ENCODE data around the gene RAPGEF3. TPM values are rescaled to one million over a fixed set of nuclear protein-coding genes. Genes with fewer than 3 reads are reported as not detected.

Gene RAPGEF3
- total RNA-seq, 1 donor from 2014 or later = 165 TPM

DNA sequence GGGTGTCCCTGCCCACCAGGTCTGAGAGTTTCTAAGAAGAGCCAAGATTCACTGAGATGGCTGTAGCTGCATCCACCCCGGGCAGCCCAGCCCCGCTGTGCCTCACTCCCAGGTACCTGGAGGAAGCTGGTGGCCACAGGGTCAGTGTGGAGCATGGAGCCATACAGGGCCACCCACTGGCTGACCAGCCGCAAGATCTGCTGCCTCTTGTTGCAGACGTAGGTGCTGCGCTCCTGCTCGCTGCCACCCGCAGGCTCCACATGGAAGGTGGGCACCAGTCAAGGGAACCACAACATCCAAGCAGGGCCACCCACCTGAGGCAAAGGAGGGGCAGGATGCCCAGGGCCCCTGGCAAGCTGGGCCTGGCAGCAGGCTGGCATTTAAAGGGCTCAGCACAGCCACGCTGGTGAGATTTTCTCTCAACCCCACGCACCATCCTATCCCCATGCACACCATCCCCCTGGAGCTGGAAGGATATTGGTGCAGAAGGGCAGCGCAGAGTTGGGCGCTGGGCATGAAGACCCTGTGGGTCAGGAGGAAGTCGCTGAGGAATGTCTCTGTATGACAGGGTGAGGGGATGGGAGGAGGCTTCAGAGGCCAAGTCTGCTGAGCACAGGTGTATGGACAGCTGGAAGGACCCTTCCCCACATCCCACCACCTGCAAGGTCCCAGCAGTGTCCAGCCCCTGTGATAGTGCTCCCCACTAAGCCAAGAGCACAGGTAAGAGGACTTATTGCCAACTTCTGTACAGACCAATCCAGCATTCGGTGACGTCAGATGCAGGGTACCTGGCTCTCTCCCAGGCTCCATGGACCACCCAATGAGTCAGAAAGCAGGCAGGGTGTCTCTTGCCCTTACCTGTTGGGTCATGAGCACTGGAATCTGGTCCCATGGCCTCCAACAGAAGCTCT, 10.8 kb downstream of the RAPGEF3 start:
- TF ChIP-seq, protein P1, sequence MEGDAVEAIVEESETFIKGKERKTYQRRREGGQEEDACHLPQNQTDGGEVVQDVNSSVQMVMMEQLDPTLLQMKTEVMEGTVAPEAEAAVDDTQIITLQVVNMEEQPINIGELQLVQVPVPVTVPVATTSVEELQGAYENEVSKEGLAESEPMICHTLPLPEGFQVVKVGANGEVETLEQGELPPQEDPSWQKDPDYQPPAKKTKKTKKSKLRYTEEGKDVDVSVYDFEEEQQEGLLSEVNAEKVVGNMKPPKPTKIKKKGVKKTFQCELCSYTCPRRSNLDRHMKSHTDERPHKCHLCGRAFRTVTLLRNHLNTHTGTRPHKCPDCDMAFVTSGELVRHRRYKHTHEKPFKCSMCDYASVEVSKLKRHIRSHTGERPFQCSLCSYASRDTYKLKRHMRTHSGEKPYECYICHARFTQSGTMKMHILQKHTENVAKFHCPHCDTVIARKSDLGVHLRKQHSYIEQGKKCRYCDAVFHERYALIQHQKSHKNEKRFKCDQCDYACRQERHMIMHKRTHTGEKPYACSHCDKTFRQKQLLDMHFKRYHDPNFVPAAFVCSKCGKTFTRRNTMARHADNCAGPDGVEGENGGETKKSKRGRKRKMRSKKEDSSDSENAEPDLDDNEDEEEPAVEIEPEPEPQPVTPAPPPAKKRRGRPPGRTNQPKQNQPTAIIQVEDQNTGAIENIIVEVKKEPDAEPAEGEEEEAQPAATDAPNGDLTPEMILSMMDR (IDR thresholded peaks at IDR 0.05) = no peak
- Histone ChIP-seq H3K27me3 (no peaks in the 10 kb centered on the region), H3K4me1 (peaks cover 9 to 19% of the 10 kb centered on the region in 2 donors), H3K36me3 (peaks cover 54 to 76% of the 10 kb centered on the region in 2 donors), H3K9me3 (no peaks in the 10 kb centered on the region), H3K4me3 (no peak overlapping the region), H3K27ac (no peak overlapping the region)
- no peak for DNase-seq (ENCODE audit: low spot score in 2 of 2)
- intact Hi-C loops (cut with DNase I) = no loop called here

DNA sequence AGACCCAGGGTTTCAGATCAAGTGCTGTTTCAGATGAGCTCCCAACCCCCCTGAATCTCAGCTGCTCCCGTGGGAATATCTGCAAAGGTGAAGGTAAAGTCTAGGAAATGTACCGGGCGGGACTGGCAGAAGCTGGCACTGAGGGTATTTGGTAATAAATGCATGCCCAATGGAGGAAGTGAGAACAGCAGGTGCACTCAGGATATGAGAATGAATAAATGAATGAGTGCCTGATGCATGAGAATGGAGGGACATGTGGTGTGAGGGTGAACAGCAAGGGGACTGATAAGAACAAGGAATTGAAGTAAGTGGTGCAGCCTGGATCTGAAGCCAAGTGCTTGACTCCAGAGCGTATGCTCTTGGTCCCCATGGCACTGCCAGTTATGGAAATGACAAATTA, 11.6 kb downstream of the RAPGEF3 start:
- Histone ChIP-seq H3K4me3 (no peak overlapping the region), H3K36me3 (peaks cover 54 to 76% of the 10 kb centered on the region in 2 donors), H3K4me1 (peaks cover 2 to 12% of the 10 kb centered on the region in 2 donors), H3K27ac (no peak overlapping the region), H3K27me3 (no peaks in the 10 kb centered on the region), H3K9me3 (no peaks in the 10 kb centered on the region)
- TF ChIP-seq, protein P1 (IDR thresholded peaks at IDR 0.05) = no peak
- DNase-seq (ENCODE audit: low spot score in 2 of 2) = no peak
- intact Hi-C loops (cut with DNase I) = no loop called here

DNA sequence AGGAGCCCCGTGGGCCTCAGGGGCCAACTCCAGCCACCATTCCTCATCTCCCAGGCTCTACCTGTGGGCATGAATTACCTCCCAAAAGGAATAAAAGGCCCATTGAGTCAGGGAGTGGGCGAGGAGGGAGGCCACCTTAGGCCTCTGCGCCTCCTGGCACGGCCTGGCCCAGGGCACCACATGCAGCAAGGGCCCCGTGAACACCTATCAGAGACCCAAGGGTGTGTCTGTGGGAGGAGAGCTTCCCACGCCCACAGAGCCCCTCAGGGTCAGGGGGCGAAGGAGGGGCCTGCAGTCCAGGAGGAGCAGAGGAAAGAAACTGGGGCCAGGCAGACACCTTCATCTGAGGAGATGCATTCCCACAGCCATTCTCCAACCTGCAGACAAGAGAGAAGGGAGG, 12.2 kb downstream of the RAPGEF3 start:
- TF ChIP-seq, protein P1 (IDR thresholded peaks at IDR 0.05) = no peak
- intact Hi-C loops (cut with DNase I) = no loop called here
- Histone ChIP-seq H3K4me3 (no peak overlapping the region), H3K4me1 (peaks cover 0 to 10% of the 10 kb centered on the region in 2 donors), H3K36me3 (peaks cover 52 to 70% of the 10 kb centered on the region in 2 donors), H3K27me3 (no peaks in the 10 kb centered on the region), H3K27ac (no peak overlapping the region), H3K9me3 (no peaks in the 10 kb centered on the region)
- no peak for DNase-seq (ENCODE audit: low spot score in 2 of 2)

DNA sequence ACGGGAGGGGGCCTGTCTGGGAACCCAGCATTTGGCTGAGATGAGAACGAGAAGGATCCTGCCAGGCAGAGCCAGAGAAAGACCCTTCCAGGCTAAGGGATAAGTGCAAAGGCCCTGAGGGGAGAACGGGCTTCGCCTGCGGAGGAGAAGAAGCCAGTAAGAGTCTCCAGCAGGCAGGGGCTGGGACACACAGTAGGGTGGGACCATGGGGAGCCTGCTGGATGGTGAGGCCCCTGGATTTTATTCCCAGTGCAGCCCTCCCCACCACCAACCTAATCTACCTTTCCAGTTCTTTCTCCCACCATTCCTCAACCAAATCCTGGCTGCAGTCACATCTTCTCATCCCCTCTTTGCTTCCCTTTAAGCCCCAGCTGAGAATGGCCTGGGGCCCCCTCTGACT, 12.6 kb downstream of the RAPGEF3 start:
- no peak overlapping the region for H3K4me3 ChIP-seq
- no peaks in the 10 kb centered on the region for H3K9me3 ChIP-seq
- H3K27me3 ChIP-seq = no peaks in the 10 kb centered on the region
- intact Hi-C loops (cut with DNase I) = no loop called here
- peaks cover 0 to 10% of the 10 kb centered on the region in 2 donors for H3K4me1 ChIP-seq
- peaks cover 47 to 65% of the 10 kb centered on the region in 2 donors for H3K36me3 ChIP-seq
- TF ChIP-seq, protein P1 (IDR thresholded peaks at IDR 0.05) = no peak
- no peak for DNase-seq (ENCODE audit: low spot score in 2 of 2)
- no peak overlapping the region for H3K27ac ChIP-seq

DNA sequence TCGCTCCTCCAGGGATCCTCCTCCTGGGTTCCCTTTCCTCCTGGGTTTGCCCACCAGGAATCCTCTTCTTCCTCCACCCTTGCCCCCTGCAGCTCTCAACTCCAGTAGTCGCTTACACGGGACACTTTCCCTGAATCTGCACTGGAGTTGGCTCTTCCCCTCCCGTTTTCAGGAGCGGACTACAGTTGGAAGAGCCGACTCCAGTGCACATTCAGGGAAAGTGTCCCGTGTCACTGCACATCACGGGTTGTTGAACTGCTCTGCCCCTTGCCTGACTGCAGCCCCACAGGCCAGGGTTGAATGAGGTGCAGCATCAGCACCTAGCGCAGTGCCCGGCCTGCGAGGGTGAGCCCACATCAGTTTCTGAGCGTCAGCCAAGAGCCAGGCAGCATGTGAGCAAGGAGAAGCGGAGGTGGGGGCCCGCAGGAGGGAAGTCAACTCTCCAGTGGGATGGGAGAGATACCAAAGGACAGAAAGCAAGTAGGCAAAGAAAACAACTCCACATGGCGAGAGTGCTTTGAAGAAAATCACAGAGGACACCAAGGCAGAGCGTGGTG, 13.1 kb downstream of the RAPGEF3 start:
- peaks cover 0 to 11% of the 10 kb centered on the region in 2 donors for H3K4me1 ChIP-seq
- no peak overlapping the region for H3K27ac ChIP-seq
- DNase-seq (ENCODE audit: low spot score in 2 of 2) = no peak
- no peak overlapping the region for H3K4me3 ChIP-seq
- H3K27me3 ChIP-seq = no peaks in the 10 kb centered on the region
- intact Hi-C loops (cut with DNase I) = no loop called here
- peaks cover 42 to 62% of the 10 kb centered on the region in 2 donors for H3K36me3 ChIP-seq
- H3K9me3 ChIP-seq = no peaks in the 10 kb centered on the region
- TF ChIP-seq, protein P1 (IDR thresholded peaks at IDR 0.05) = no peak
